GM19395 (cell line): Measurements from ENCODE around the gene RNF13.
"Not testable (repeated sequence)": the region's sequence is repeated elsewhere in the genome, so short reads cannot be mapped to it uniquely, and the experiment has no call there.

Experiments used
- ATAC-seq: cut with Tn5 transposase; IDR thresholded peaks from one replicate; pipeline ENCODE4 v1.9.1; 2021; ENCODE audit warnings: mild to moderate bottlenecking, moderate library complexity; ENCODE audit not compliant: unreplicated experiment

Gene RNF13

DNA sequence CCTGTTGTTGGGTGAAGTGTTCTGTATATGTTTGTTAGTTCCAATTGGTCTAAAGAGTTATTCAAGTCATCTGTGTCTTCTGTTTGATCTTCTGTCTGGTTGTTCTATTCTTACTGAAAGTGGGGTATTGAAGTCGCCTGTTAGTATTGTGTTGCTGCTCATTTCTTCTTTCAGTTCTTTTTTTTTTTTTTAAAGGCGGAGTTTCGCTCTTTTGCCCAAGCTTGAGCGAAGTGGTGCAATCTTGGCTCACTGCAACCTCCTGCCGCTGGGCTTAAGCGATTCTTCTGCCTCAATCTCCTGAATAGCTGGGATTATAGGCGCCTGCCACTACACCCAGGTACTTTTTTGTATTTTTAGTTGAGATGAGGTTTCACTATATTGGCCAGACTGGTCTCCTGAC, 134.2 kb downstream of the RNF13 start:
- ATAC-seq: no peak

DNA sequence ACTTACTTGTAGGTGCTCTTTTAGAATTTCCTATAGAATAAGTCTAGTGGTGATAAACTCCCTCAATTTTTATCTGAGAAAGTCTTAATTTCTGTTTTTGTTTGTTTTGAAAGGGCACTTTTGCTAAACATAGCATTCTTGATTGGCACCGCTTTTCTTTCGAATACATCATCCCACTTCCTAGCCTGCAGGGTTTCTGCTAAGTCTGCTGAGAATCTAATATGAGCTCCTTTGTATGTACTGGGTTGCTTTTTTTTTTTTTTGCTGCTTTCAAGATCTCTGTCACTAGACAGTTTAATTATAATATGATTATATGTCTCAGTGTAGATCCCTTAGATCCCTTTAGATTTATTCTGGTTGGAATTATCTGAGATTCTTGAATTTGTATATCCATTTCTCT, 136.2 kb downstream of the RNF13 start:
- no peak for ATAC-seq

DNA sequence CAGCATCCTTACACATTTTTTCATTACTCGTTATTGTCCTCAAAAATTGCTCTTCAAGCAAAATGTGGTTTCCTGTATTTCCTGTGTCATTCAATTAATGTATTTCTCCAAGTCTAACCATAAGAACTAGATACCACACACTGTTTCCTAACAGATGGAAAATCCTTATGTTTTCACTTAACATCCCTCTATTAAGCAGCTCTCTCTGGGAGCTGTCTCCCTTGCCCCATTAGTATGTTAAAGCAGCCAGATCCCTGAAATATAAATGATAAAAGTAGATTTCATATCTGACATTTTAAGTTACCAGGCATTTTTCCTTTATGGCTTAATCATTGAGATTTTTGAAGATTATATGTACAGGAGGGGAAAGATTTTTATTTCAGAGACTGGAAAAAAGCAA, 141.8 kb downstream of the RNF13 start:
- no peak for ATAC-seq

DNA sequence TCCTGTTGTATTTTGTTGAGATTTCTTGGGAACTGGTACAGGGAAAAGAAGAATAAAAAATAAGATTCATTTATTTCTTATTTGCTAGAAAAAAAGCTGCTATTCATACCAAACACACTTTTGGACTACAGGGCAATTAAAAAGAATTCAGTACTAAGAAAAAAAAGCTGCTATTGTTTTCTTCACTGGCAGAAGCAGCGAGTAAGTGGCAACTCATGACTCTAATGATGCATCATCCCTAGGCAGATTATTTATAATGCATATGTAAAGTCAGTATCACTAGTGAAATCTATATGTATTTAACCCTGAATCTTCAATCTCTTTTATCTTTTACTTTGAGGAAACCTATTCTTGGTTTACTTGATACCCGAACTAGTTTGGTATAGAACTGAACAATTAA, 142.4 kb downstream of the RNF13 start:
- ATAC-seq: no peak

DNA sequence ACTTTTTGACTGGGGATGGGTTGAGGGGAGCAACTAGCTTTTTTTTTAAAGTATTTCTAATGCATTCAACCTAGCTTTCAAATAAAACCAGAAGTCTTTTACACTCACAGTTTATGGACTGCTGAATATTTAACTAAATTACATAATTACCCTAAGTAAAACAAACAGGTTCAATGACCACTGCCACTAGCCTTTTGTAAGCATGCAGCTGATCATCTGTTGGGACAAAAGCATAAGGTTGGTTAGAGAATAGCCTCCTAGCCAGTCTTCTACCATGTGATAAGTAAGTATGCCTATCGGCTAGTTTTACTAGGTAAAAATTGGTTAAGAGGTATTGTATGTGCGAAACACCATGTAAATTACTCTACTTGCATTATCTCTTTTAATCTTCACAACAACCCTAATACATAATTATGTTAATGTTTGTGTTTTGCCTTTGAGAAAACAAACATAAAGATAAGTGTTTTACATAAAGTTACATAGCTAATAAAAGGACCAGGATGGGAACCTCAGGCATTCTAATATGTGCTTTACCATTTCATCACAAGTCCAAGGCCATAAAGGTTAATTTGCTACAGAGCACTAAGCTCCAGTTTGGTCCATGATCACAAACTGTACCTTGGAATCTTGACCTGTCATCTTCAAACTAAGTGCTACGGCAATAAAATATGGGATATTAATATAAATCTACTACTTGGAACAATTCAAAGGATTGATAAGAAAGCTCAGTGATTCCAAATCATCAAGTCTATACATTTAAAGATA, 144.5 kb downstream of the RNF13 start:
- ATAC-seq: no peak

DNA sequence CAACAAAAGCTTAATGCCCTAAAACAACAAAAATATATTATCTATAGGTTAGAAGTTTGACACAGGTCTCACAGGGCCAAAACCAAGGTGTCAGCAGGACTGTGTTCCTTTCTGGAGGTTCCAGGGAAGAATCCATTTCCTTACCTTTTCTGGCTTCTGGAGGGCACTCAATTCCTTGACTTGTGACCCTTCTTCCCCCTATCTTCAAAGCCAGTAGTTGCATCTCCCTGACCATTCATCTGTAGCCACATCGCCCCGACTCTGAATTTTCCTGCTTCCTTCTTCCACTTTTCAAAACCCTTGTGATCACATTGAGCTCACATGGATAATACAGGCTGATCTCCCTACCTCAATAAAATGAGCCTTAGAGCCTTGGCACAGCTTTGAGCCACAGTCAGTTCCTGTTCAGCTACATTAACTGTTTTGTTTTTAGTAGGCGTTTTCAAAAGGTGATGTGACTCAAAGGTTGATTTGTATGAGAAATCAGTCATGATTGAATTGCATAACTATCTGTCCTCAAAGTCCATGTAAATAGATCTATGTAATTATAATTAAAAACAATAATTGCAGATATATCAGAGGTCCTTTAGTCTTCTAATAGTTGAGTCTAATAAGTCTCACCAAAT, 145.3 kb downstream of the RNF13 start:
- ATAC-seq: no peak

DNA sequence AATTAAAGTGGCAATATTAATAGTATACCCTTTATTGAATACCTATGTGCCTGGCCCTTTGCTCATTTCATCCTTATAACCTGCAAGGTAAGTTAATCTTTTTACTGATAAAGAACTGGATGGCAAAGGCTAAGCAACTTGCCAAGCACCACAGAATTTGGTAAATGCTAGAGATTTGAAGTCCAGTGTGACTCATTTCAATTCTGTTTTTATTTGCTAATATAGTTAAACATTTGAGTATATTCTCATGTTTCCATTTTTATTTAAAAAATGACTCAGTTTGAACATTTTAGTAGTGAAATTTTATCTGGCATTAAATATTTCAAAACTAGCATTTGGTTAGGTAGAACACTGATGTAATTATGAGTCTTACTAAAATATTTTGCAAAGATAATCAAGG, 146.4 kb downstream of the RNF13 start:
- ATAC-seq: no peak

DNA sequence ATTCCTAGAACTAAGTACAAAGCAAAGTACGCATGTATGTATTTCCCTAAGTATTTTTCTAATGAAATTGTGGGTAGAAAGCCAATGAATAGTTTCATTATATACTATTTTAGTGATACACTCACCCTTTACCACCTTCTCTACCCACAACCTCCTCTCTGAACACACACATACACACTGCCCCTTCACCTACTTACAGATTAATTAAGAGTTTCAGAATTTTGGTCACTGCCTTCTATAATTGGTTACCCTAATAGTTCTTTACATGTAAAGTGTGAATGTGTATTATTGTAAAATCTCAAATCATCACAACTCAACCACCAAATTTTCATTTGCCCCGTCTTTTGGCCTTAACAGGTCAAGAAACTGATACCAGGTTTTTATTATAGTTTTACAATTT, 150.5 kb downstream of the RNF13 start:
- no peak for ATAC-seq

DNA sequence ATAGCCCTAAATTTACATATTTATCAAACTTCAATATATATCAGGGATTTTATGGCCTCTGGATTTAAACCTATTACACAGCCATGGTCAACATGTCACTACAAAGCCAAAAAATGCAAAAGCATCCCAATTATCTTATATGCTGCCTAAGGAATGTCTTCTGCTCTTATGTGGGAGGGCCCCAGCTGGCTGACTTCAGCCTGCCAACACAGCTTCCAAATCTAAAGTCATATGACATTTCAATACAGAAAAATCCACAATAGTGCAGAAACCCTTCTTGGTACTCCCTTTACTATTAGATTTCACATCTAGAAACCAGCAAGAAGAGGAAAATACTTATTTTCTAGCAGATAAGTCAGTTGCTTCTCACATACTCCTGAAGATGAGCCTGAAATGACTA, 151.3 kb downstream of the RNF13 start:
- no peak for ATAC-seq

DNA sequence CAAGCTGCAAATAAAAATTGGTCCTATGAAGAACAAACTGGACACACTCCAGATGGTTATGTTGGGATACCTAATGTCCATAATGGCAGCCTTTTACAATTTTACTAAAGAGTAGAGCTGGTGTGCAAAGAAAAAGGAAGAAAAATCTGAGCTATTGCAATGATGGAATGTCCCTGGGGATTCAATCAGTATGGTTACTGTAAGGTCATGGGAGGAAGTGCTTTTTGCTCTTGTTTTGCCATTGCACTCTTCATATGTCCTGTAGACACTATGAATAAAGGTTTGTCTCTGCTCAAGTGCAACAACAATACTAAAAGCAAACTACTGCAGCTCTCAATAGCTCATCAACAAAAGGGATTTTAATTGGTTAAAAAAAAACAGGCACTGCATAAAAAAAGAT, 152.3 kb downstream of the RNF13 start:
- no peak for ATAC-seq

DNA sequence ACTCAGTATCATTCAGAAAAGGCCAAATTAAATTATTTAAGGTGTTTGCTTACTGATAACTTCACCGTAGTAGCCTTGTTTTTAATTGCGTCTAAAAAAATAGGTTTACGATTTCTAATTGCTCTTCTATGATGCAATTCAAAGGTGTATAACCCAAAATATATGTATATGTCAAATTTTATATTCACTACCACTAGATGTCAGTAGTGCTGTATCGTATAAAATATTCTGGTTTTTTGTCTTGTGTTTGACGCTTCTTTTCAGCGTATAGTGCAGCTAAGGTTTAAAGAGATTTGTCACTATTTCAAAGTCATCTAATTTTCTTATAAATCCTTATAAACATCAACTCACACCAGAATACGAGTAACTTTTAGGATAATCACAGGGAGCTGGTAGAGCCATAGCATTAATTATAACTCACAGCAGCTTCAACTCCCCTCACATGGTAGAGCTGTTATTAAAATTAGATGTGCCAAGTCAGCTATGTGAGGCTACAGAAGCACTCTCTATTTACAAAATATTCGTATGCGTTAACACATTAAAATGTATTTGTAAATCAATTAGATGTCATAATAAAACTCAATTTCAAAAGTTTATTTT, 154.2 kb downstream of the RNF13 start:
- no peak for ATAC-seq

DNA sequence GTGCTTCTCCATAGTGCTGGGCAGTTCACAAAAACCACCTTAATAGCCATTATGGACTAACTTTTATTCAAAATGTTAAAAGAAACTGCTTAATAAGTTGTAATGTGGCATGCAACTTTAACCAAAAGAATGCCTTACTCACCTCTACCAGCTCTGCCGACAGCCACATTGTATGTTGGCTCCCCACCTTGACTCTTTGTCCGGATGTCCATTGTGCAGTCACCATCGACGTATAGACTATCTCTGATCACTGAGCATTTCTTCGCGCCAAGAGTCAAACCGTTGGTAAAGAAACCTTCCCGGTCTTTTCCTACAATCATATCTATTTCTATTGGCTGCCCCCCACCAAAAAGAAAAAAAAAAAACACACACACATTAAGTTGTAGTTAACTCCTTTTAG, 155.2 kb downstream of the RNF13 start:
- ATAC-seq: no peak

DNA sequence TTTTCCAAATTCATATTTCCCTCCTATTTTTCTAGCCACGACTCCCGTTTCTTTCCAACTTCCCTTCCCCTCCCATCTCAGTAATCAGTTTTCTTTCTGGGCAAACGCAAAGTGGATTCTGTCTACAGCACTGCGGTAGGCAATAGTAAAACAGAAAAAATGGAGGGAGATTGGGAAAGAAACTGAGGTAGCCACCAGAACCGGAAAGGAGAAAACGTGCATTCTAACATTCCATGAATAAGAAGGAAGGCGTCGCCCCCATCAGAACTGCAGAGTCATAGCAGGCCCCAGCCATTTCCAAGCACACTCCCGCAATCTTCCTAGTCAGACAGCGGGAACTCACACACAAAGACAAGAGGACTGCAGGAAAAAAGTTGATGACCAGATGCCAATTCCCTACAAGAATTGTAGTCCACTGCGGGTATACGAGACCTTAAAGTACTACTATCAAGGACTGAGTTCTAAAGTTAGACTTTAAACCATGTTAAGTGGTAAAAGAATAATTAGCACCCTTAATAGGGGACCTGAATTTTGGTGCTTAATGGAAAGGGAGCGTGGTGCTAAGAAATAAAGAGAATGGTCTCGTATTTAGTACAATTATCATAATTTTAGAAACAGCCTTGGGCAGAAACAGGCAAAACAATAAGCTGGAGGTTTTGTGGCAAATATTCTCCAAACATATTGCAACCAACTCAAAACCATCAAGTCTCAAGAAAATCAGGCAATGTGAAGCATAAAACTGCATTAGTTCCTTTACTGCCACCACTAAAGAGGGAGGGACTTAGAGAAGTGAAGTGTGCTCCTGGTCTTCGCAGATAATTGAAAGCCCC, 156.3 kb downstream of the RNF13 start:
- ATAC-seq: no peak

DNA sequence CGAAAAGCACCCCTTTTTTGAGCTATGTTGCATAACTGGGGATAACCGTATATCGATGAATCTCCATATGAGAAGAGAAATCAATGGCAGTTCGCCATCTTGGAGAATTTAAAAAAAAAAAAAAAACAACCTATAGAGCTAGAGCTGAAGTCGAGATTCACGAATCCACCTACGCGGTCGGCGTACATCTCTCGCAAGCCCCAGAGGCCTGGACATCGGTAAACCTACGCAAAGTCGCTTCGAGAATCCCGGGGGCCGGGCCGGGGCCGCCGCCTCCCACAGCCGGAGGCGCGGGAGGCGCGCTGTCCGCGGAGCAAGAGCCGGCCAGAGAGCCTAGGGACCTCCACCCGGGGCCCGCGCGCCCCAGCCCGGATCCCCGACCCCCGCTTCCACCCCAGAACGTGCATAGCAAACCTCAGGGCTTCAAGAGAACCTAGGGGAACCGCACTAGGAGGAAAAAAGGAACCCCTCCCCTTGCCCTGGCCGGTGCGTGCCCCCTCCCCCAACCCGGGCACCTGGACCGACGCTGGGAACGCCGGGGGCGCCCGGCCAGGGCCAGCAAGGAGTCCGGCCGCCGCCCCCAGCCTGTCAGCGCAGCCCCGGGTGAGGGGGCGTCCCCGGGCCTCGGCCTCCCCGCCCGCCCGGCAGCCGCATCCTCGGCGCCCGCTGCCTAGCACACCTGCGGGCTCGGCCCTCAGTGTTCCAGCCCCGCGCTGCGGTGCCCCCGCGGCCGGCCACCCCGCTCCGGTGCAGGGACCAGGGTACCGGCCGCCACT, 157.1 kb downstream of the RNF13 start:
- ATAC-seq: peak; percentile 75

DNA sequence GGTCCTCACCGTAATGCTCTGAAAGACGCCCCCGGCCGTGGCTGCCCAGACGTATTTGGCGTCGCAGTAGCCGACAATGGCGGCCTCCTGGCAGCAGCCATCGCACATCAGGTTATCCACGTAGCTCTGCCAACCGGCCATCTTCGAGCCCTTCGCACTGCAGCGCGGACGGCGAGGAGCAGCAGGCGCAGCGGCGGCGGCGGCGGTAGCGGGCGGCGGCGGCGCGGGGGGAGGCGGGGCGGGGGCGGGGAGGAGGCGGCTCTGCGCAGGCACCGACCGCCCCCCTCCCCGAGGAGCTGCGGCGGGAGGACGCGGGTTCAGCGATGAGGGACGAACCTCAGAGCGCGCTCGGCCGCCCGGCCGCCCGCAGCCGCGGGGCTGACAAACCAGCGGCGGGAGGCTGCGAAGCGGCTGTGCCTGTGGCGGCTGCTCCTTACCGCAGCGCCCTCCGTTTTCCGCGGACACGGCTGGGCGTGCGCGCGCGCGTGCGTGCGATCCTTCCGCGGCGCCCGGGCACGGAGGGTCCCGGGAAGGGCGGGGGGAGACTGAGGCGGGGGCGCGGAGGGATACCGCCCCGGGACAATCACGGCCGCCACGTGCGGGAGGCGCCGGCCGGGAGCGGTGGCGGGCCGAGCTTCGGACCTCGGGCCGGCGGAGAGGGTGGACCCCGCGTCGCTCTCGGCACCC, 157.8 kb downstream of the RNF13 start, which contains the start of gene PFN2:
TSS of gene PFN2 (minus strand) at position 180 of the 687 bp plus-strand sequence. CDS start at position 141, 39 bp downstream.
- peak; percentile 42 for ATAC-seq

DNA sequence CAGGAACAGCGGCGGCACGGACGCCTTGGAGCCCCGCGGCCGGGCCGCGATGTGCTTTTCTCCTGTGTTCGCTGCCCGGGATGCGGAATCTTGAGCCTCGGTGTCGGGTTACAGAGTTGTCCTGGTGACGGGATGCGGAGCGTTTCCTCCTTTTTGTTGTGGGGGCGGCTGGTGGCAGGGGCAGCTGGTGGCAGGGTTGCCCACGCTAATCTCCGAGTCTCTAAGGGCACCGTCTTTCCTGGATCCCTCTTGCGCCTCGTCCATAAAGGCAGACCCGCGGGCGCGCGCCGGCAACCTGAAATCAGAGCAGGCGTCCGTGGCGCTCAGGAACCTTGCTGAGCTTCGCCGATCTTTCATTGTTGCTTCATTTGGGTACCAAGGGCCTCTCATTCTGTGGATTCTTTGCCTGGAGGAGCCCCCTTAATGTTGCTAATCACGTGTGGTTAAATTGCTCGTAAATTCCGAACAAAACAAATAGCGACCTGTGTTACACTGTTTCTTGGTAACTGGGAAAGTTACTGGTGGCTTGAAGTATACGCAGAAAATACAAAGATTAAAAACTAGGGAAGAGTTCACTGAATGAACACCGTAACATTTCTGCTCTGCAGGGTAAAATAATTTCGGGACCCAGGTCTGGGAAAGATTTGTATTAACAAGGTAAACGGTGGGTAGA, 158.5 kb downstream of the RNF13 start:
- peak; percentile 28 for ATAC-seq

DNA sequence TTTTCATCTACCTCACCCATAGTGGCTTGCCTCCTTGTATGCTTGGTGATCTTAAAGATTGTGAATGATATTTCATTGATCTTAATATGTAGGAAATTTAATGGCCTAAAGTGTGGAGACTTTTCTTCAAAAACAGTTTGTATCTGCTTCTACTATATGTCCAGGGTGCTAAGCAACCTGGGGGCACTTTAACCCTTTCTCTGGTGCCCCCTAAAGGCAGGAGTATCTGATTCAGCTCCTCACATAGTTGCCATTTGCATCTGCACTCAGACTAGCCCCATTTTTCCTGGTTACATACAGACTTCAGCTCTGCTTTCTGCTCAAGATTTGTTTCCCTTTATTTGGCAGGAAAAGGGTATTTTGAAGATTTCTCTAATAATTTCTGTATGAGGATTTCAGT, 162.9 kb downstream of the RNF13 start:
- ATAC-seq: no peak

DNA sequence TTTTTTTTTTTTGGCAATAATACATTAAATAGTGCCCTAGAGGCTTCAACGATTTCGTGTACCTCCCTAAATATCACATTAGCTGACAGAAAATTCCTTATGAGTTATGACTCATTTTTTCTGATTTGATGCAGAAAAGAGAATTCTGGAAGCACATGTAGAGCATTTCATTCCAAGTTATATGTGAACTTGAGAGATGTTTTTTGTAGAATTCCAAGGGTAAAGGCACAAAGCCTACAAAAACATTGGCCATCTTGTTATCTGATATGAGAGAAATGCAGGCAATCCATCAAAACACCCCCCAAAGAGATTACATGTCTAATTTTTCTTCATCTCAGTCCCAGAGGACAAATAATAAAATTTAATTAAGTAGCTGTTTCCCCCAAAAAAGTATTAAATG, 164.4 kb downstream of the RNF13 start:
- no peak for ATAC-seq

DNA sequence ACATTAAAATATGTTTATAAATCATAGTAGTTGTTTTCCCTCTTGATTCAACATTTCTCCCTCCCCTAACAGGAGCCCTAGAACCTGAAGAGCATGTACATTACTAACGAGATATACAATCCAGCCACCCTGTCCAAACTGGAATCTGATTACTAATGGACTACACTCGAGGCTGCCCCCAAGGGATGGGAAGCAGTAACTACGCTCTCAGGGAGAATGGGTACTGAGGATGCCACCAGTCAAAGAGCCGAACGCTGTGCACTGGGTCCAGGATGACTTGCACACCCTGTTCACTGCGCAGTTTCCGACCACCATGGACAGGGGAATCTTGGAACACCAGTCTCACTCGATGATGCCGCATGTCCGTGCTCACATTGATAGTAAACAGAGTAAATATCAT, 169.0 kb downstream of the RNF13 start:
- not testable (repeated sequence) for ATAC-seq
